ENCODE data around the gene KRT35.

- TF ChIP-seq POLR2A (IDR thresholded peaks at IDR 0.05; ENCODE audit: low read depth, low read length) (no peak), POLR2AphosphoS5 (IDR thresholded peaks at IDR 0.05; ENCODE audit: low read depth, low read length) (no peak)
Observed at GRCh38 chr17:41499714-41500113, 18.8 kb upstream of the KRT35 start.

Data from GM12892 (cell line).